Keratinocyte (primary cell): ENCODE results near the gene METTL1.
"Not testable (repeated sequence)": the region's sequence is repeated elsewhere in the genome, so short reads cannot be mapped to it uniquely, and the experiment has no call there.

ENCODE experiments used
- CTCF ChIP-seq, 3 experiments: IDR thresholded peaks in 1 of 3; conservative IDR thresholded peaks in 1 of 3; optimal IDR thresholded peaks in 1 of 3; 2 replicates in 2 of 3; 3 replicates in 1 of 3; pipeline versions ENCODE3 to v1.5.1; 2011; ENCODE audit warnings: low read length in 3 of 3, mild to moderate bottlenecking in 3 of 3, moderate library complexity in 2 of 3, control low read depth in 1 of 3, inconsistent platforms in 1 of 3; ENCODE audit not compliant: insufficient read depth in 2 of 3; ENCODE audit errors: extremely low read depth in 1 of 3
- EZH2 ChIP-seq: IDR thresholded peaks from one replicate; pipeline ENCODE4 v1.6.1; 2012; ENCODE audit warnings: inconsistent platforms, mild to moderate bottlenecking, low read length, moderate library complexity

GRCh38 chr12:57817990-57818331, 46.1 kb upstream of the METTL1 start:
- TF ChIP-seq CTCF (optimal IDR thresholded peaks at IDR 0.05 in 1 of 3, IDR thresholded peaks at IDR 0.05 in 1 of 3, conservative IDR thresholded peaks at IDR 0.05 in 1 of 3; ENCODE audit: extremely low read depth in 1 of 3, insufficient read depth in 2 of 3, low read length in 3 of 3); EZH2: not testable (repeated sequence)
